AG09309 (cell line): ENCODE measurements around the gene JMJD8.

Source experiments
- DNase-seq: peaks from one replicate; pipeline ENCODE4 v3.0.0-alpha.2; 2010; ENCODE audit warnings: low read depth
- H3K4me3 ChIP-seq: 2 replicates; pipeline ENCODE4 v1.5.1; 2011; ENCODE audit warnings: mild to moderate bottlenecking, low read depth, low read length, moderate library complexity; ENCODE audit not compliant: control insufficient read depth
- CTCF ChIP-seq: IDR thresholded peaks from 2 replicates; pipeline ENCODE4 v1.5.1; 2011; ENCODE audit warnings: mild to moderate bottlenecking, low read depth, low read length, inconsistent platforms; ENCODE audit not compliant: insufficient read depth, control insufficient read depth; ENCODE audit errors: missing control alignments

JMJD8 gene

GRCh38 chr16:686459-687260, 2.5 kb upstream of the JMJD8 start:
- no peak for TF ChIP-seq CTCF
- no peak for DNase-seq
- H3K4me3 ChIP-seq, result no peak overlapping the region

DNA sequence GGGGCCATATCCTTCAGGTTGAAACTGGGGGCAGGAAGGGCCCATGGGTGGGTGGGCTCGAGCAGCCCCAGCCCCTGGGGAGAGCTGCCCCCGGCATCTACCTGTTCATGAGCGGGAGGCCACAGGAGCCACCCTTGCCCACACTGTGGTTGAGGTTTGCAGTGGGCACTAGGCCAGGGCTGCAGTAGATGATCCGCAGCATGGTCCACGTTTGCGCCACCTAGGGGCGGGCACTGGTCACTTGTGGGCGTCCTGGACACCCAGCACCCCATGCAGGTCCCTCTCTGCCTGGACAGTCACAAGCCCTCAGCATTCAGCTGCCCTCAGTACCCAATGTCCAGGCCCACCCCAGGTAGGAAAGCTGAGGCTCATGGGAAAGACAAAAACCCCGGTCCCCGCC, 1.8 kb upstream of the JMJD8 start:
- H3K4me3 ChIP-seq, result no peak overlapping the region
- peak; percentile 71 for TF ChIP-seq CTCF
- DNase-seq, result no peak

GRCh38 chr16:684961-685696, 995 bp upstream of the JMJD8 start:
- TF ChIP-seq CTCF, result no peak
- no peak for DNase-seq
- no peak overlapping the region; the same call in 1 of the 2 replicates for H3K4me3 ChIP-seq

DNA sequence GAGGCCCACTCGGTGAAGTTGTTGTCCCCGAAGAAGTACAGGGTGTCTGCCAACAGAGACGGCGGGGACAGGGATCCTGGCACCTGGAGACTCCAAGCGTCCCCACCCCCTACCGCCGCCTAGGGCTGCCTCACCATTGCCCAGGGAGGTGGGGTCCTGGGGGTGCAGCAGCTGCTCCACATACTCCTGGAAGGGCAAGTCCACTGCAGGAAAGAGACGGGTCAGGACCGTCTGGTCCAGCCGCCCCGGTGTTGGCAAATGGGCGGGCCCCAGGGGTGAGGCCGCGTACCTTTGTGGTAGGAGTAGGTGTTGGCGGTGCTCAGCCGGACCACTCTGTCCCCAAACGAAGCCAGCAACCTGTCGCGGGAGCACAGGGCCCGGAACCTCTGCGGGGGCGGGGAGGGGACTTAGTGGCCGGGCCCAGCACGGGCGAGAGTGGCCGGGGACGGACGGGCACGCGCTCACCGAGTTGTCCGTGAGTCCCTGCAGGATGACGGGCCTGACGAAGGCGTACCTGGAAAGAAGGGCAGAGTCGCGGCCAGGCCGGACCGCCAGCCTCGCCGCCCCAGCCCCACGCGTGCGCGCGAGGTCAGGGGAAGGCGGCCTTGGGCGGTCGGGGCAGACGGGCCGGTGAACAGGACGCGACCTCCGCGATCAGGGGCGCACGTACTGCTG, 601 bp downstream of the JMJD8 start:
- no peak for DNase-seq
- no peak for TF ChIP-seq CTCF

DNA sequence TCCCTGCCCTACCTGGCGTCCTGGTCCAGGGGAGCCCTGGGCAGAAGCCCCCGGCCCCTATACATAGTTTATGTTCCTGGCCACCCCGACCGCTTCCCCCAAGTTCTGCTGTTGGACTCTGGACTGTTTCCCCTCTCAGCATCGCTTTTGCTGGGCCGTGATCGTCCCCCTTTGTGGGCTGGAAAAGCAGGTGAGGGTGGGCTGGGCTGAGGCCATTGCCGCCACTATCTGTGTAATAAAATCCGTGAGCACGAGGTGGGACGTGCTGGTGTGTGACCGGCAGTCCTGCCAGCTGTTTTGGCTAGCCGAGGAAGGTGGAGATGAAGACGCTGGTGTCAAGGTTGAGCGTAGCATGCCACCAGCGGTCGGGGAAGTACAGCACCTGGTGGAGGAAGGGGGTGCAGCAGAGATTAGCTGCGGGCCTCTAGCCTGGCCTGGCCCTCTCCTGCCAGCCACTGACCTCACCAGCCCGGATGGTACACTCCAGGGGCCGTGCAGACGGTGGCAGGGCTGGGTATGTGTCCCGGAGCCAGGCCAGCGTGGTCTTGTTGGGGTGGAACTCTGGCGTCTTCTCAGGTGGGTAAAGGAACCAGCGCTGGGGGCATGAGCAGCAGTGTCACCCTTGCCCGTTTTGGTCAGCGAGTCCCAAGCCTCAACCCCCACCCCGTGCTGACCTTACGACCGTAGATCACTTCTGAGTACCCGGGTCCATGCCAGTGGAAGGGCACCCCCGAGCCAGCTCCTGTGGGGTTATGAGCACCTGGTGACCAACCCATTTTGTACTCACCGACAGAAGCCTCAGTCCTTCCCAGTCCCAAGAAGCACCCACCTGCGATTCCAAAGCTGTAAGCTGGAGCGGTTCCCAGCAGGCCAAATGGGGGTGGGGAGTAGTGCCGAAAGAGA, 1.4 kb downstream of the JMJD8 start:
- H3K4me3 ChIP-seq, result peak overlapping the region; percentile 63
- TF ChIP-seq CTCF, result no peak
- DNase-seq, result no peak

More for the DNA sequence above, 601 bp downstream of the JMJD8 start:
- peak overlapping the region; percentile 63 for H3K4me3 ChIP-seq
